ENCODE measurements around the gene SELENBP1. TPM values are rescaled to one million over a fixed set of nuclear protein-coding genes. Genes with fewer than 3 reads are reported as not detected.
A peak's percentile ranks its signal among the peaks of the same experiment; 100 is the strongest.
"Not testable (repeated sequence)": the region's sequence is repeated elsewhere in the genome, so short reads cannot be mapped to it uniquely, and the experiment has no call there.

SELENBP1 gene
- 129 TPM for total RNA-seq
- long read RNA-seq, transcript SELENBP1-201 (12 exons, 1,752 nt), result major isoform, 51 of 79 reads
- long read RNA-seq, partial matches to known transcripts, result 15 of 79 reads
- long read RNA-seq, other reads (novel, unspliced or antisense), result 8 of 79 reads

DNA sequence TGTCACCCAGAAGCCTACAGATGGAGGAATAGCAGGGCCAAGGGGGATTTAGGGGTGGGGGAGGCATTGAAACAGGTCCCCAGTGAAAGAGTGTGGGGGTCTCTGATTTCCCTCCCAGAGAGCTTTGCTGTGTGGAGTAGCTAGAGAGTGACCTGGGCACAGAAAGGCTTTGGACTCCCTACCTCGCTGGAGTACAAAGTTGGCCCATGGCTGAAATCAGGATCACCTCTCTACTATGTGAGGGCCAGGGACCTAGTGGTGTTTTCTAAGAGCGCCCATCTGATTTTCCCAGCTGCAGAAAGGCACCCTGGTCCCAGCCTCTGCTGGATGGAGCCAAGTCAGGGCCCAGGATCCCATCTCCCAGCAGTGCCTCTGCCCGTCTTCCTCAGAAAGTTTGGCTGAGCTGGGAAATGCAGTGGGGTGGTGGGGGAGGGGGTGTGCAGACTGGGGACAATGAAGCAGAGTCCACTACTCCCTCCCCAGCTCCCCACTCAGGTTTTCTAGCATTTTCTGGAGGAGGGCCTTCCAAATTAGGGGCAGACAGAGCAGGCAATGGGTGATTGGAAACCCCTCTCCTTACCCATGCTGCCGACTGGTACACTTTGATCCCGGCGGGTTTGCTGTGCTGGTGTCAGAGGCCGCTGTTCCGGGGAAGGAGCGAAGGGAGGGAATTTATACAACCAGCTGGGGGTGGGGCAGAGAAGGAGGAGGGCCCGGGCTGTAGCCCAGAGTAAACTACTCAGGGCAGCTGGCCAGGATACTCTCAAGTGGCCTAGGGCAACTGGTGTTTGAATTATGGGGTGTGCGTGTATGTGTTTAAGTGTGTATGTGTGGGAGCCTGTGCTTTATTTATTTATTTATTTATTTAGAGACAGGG, at the start of gene SELENBP1:
SELENBP1 (minus strand) TSS at position 648 of the 877 bp plus-strand sequence; CDS start at position 584, 64 bp downstream.
- intact Hi-C loops (cut with DNase I), result loop anchor here (1.0 kb wide), 1 partner anchor 27 kb away; the partner anchor contains the start of gene PSMB4
- ATAC-seq (peak; percentile 86), DNase-seq (ENCODE audit: missing footprints) (peak; percentile 88)

DNA sequence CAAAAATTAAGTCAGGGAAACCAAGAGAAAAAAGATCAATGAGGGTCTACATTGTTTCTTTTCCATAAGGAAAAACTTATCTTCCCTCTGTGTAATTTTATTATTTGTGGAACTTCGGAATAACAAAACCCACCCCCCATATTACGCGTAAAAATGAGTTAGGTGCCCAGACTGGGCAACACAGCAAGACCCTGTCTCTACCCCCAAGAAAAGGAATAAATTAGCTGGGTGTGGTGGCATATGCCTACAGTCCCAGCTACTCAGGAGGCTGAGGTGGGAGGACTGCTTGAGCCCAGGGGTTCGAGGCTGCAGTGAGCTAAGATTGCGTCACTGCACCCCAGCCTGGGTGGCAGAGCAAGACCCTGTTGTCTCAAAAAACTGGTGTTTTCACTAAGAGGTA, 47.3 kb upstream of the SELENBP1 start:
- DNase-seq (ENCODE audit: missing footprints) (no peak), ATAC-seq (no peak)
- intact Hi-C loops (cut with DNase I), result no loop called here

DNA sequence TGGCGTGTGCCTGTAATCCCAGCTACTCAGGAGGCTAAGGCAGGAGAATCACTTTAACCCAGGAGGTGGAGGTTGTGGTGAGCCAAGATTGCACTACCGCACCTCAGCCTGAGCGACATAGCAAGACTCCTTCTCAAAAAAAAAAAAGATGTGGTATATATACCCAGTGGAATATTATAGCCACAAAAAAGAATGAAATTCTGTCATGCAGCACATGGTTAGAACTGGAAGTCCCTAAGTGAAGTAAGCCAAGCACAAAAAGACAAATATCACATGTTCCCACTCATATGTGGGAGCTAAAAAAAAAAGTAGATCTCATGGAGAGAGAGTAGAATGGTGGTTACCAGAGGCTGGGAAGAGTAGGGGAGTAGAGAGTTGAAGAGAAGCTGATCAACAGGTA, 45.6 kb upstream of the SELENBP1 start:
- DNase-seq (ENCODE audit: missing footprints) (no peak), ATAC-seq (no peak)
- intact Hi-C loops (cut with DNase I), result no loop called here

DNA sequence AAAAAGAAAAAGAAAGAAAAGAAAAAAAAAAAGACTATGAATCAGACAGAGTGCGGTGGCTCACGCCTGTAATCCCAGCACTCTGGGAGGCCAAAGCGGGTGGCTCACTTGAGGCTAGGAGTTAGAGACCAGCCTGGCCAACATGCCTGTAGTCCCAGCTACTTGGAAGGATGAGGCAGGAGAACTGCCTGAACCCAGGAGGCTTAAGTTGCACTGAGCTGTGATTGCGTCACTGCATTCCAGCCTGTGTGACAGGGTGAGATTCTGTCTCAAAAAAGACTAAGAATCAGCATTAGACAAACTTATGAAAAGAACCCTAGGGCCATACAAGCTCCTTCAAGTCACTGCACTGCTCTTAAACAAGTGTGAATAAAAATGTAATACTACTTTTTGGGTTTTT, 43.7 kb upstream of the SELENBP1 start:
- DNase-seq (ENCODE audit: missing footprints) (no peak), ATAC-seq (peak; percentile 26)
- intact Hi-C loops (cut with DNase I), result no loop called here

DNA sequence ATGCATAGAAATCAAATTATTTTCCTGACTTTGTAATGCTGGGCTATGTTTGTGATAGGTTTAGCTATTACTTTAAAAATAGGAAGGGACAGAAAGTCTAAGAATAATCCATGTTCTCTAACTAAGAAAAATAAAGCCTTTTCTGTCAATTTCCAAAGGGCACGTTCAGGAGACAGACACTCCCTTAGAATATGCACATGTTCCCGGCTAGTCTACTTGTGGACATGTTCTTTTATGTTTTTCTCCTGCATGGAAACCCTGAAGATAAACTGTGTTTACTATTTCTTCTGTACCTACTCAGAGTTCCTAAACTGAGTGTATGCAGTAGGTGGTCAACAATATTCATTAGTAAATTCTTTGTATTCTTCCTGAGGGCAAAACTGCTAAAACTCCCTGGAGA, 39.4 kb upstream of the SELENBP1 start:
- DNase-seq (ENCODE audit: missing footprints) (no peak), ATAC-seq (no peak)
- intact Hi-C loops (cut with DNase I), result no loop called here

DNA sequence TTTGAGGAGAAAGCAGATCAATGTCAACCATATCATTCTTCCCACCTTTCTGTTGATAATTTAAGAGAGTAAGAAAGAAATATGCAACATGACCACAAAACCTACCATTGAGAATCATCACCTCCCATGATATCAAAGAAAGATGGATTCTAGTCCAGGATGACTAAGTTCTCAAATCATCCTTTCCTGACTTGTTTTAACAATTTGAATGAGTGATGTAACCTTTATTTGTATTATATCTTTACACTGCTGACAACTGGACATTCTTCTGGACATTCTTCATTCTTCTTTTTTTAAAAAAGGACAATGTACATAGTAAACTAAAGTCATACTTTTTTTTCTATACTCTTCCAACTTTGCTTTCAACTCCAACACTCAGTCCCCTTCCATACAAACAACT, 36.4 kb upstream of the SELENBP1 start:
- no peak for ATAC-seq
- intact Hi-C loops (cut with DNase I), result no loop called here
- DNase-seq (ENCODE audit: missing footprints), result no peak

DNA sequence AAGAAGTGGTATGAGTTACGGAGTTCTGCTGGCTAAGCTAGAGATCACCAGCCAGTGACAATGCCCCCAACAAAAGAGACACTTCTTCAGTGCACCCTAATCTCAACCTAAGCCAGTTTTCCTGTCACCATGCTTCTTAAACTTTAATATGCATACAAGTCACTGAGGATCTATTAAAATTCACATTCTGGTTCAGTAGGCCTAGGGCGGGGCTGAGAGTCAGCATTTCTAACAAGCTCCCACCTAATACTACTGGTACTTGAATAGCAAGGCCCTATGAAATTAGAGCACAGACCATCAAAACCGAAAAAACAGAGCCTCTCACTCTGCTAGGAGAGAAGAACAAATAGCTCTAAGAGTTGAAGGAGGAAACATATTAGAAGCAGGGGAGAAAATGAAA, 34.8 kb upstream of the SELENBP1 start:
- no peak for ATAC-seq
- intact Hi-C loops (cut with DNase I), result no loop called here
- DNase-seq (ENCODE audit: missing footprints), result no peak

DNA sequence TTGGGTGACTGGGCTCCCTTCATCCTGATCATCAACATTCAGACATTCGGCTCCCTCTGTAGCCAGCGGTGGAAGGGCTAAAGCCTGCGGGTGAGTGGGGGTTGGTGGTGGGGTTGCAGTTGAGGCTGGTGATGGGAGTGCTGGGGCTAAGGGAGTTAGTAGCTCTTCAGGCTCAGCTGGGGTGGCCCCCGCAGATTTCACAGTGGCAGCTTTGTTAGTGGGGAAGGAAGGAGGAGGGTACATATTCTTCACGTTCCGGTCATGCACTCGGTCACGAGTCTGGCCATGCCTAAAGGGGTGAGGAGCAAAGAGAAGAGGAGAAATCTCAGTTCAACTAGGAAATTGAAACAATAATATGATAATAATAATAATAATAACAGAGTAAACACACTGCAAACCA, 33.7 kb upstream of the SELENBP1 start:
- ATAC-seq, result no peak
- DNase-seq (ENCODE audit: missing footprints), result no peak
- intact Hi-C loops (cut with DNase I), result no loop called here

DNA sequence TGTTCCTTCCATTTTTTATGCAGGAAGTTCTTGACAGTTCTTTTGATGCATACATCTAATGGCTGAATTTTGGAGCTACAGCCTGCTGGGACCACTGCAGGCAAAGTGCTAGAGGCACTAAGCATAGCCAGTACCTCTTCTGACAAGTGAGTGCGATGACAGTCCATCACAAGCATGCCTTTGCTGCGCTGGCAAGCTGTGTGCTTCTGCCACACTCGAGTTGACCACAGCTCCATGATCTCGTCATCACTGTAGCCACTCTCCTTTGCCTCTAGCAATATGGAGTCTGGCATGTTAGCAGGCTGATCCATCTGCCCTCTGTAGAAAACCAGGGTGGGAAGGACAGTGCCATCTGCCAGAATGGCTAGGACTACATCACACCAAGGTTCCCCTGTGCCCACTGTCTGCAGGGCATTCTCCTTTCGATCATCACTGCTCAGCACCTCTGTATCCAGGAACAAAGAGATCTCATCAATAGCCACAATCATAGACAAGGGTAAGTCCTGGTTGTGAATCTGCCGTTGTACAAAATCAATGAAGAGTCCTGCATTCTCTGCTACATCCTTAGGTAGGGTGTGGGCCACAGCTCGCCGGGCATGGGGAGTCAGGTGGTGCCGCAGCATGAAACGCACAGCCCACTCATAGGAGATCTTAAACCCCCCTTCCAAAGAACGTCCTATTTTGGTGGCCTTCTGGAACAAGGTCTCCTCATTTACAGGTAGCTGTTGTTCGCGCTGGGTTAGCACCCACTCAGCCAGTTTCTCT, 32.9 kb upstream of the SELENBP1 start:
- ATAC-seq (peak; percentile 54), DNase-seq (ENCODE audit: missing footprints) (no peak)
- intact Hi-C loops (cut with DNase I), result no loop called here

DNA sequence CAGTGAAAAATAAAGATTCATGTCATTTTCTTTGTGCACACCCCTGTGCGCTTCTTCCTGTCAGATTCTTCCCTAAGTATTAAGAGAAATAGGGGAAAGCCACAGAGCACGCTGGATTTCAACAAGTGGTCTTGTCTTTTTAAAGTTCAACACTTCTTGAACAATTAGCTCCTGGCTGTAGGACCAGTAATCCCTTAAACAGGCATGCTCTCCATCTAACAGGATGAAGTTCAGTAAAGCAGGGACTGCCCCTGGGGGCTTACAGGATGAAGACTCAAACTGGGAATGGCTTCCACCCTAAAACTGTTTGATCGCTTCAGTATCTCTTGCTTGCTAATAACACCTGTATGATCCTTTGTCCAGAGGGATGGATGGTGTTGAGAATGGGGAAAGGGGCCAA, 31.1 kb upstream of the SELENBP1 start:
- ATAC-seq (no peak), DNase-seq (ENCODE audit: missing footprints) (no peak)
- intact Hi-C loops (cut with DNase I), result no loop called here

DNA sequence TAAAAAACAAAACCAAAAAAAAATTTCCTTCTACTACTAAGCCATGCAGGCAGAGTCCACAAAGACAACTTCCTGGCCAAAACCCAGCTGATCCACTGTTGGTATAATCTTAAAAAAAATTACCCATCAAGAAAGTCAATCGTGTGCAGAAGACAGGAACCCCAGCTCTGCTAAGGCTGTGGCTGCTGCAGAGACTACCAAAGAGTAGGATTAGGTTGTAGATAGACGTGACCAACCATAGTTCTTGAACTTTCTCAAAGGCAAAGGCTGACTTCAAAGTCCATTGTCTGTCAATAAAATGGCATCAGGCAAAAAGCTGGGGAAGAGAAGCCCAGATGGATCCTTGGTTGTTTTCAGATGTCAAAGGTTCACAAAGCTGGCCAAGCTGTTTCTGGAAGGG, 30.3 kb upstream of the SELENBP1 start:
- ATAC-seq (no peak), DNase-seq (ENCODE audit: missing footprints) (no peak)
- intact Hi-C loops (cut with DNase I), result no loop called here

DNA sequence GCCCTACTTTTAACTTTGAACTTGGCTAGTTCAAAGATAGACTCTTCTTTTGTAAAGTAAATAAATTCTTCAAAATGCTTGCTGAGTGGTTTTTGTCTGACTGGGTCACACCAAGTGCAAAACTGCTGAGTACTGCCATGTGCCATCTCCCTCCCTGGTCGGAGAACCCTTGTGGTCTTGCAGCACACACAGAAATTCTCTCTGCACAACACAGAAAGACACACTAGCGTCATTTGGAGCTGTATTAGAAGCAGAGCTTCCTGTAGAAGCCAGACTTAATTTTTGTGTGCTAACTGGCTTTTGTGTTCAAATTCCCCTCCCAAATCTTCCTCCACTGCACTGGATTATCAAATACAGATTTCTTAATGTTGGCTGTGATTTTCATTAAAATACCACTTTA, 29.4 kb upstream of the SELENBP1 start:
- DNase-seq (ENCODE audit: missing footprints), result no peak
- intact Hi-C loops (cut with DNase I), result no loop called here
- ATAC-seq, result no peak

DNA sequence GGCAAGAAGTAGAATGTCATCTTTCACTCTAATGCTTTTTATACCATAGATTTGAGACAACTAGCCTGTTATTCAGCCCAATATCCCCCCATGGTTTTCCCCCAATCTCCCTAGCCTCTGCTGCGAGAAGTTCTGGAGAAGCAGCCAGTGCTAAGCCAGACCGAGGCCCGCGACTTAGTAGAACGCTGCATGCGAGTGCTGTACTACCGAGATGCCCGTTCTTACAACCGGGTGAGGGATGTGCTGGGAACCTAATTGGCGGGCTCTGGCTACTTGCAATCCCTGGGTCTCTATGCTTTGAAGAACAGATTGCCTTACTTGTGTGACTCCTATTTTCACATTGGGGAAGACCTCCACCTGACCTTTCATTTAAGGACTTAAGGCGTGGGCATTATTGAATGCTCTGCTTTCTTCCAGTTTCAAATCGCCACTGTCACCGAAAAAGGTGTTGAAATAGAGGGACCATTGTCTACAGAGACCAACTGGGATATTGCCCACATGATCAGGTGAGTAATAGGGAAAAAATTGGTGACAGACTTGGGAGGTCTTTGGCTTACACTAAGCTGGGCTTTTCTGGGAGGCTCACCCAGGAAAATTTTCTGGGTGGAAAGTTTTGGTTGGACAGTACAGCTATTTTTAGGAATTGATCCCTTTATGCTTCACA, 28.8 kb upstream of the SELENBP1 start:
- DNase-seq (ENCODE audit: missing footprints) (no peak), ATAC-seq (no peak)
- intact Hi-C loops (cut with DNase I), result no loop called here

DNA sequence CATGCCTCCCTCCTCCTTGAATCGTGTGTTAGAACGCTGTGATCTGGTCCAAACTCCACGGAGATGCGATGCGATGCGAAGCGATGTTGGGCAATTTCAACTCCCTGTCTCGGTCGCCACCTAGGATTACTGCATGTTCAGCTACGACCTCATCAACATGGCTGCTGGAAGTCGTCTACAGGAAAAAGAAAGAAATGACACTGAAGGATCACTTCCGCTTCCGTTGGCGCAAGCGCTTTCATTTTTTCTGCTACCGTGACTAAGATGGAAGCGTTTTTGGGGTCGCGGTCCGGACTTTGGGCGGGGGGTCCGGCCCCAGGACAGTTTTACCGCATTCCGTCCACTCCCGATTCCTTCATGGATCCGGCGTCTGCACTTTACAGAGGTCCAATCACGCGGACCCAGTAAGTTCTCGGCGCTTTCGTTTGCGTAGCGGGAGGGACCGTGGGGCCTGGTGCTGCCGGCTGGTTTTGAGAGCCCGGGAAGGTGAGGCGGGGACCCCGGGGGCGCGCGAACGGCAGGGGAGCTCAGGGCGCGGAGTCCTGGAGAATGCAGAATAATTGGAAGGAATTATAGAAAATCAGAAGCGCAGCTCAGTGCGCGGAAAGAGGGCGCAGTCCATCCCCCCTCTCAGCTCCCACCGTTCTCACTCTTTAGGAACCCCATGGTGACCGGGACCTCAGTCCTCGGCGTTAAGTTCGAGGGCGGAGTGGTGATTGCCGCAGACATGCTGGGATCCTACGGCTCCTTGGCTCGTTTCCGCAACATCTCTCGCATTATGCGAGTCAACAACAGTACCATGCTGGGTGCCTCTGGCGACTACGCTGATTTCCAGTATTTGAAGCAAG, 27.0 kb upstream of the SELENBP1 start, which contains the start of gene PSMB4:
PSMB4 (plus strand) TSS at position 250 of the 848 bp plus-strand sequence; CDS start at position 265, 15 bp downstream.
- ATAC-seq, result peak; percentile 93
- intact Hi-C loops (cut with DNase I), result loop anchor here (1.0 to 5.0 kb wide), 4 partner anchors 27 to 118 kb away; partner anchors contain the start of gene SELENBP1
- DNase-seq (ENCODE audit: missing footprints), result peak; percentile 79

DNA sequence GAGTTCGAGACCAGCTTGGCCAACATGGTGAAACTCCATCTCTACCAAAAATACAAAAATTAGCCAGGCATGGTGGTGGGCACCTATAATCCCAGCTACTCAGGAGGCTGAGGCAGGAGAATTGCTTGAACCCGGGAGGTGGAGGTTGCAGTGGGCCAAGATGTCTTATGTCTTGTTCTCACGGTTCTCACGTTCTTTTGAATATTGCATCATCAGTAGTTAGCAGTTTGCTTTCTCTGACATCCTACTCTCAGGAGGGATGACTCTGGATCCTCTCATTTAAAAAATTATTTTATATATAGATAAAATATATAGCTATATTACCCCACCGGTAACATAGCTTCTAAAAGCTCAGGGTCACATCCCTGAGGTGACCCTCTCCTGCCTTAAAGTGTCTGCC, 23.8 kb upstream of the SELENBP1 start:
- not testable (repeated sequence) for ATAC-seq; DNase-seq (ENCODE audit: missing footprints)
- intact Hi-C loops (cut with DNase I), result loop anchor here (5.0 kb wide), 1 partner anchor 94 kb away; no protein-coding TSS in a partner anchor

DNA sequence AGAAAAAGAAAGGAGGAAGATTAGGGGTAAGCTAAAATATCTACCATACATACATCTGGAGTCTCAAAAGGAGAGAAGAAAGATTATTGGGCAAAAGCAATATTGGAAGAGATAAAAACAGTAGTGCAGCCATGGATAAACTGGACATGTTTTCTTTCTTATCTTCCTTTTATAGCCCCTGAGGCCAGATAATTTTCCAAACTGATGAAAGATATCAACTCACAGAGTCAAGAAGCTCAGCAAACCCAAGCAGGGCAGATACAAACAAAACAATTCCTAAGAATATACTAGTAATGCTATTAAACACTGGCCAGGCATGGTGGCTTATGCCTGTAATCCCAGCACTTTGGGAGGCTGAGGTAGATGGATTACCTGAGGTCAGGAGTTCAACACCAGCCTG, 21.1 kb upstream of the SELENBP1 start:
- intact Hi-C loops (cut with DNase I), result no loop called here
- DNase-seq (ENCODE audit: missing footprints) (no peak), ATAC-seq (no peak)

DNA sequence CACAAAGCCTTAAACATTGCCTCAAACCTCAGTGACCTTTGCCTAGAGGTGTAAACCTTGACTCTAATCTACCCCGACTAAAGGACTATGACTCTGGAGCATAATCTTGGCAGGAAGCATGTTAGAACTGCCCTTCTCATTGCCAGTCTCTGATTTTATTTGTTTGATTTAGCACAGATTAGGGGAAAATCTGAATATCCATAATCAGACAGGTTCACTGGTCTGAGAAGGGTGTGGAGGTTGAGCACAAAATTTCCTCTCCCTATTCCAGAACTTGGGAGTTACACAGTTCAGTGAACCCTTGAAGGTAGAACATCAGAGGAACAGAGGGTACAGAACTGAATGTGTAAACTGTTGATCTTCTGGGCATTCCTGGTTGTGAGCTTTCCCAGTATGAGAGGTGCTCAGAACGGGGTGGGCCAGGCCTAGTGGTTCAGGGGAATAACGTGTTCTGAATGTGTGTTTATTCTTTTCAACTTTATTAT, 18.6 kb upstream of the SELENBP1 start:
- intact Hi-C loops (cut with DNase I), result no loop called here
- DNase-seq (ENCODE audit: missing footprints) (no peak), ATAC-seq (no peak)
